Measurements from ENCODE around the gene APOBEC3C. TPM values are rescaled to one million over a fixed set of nuclear protein-coding genes. Genes with fewer than 3 reads are reported as not detected.

Gene APOBEC3C
- total and polyA plus RNA-seq, 2 of the 4 experiments (the other 2 are of a cell fraction), result 6.6 to 32.0 TPM

GRCh38 chr22:39068033-39068785 lies 54.2 kb downstream of the APOBEC3C start:
- WGBS, 2 experiments (ENCODE audit: extremely low coverage in 2 of 2, insufficient read length in 1 of 2), result 44% methylated on average over 7 of the region's 13 CpGs; no CpG with 5 or more reads in 1 of the 2 experiments
- Histone ChIP-seq H3K14ac (replicated peaks; ENCODE audit: low read depth, low read length) (no peak overlapping the region), H3K9me3 (ENCODE audit: control insufficient read depth, insufficient read depth, low read length) (no peaks in the 10 kb centered on the region), H3K56ac (ENCODE audit: extremely low read depth, insufficient read depth, low read length) (no peak overlapping the region), H2BK20ac (ENCODE audit: low read depth, low read length) (no peak overlapping the region), H3K18ac (ENCODE audit: low read depth, low read length) (no peak overlapping the region), H2AK5ac (ENCODE audit: low read depth, low read length) (no peak overlapping the region), H2BK5ac (ENCODE audit: low read depth, low read length, poor library complexity, severe bottlenecking) (no peak overlapping the region), H3K4me2 (ENCODE audit: low read depth, low read length) (no peak overlapping the region), H4K5ac (ENCODE audit: low read depth, low read length) (no peak overlapping the region), H3K9ac (ENCODE audit: low read depth, low read length) (no peak overlapping the region), H2AFZ (replicated peaks; ENCODE audit: low read length, poor library complexity) (no peak overlapping the region), H3K4ac (ENCODE audit: low read depth, low read length) (no peak overlapping the region), H2BK15ac (ENCODE audit: low read depth, low read length) (no peak overlapping the region), H3K23ac (ENCODE audit: low read depth, low read length) (no peak overlapping the region), H3K79me1 (ENCODE audit: low read depth in 1 of 2, low read length in 2 of 2) (no peaks in the 10 kb centered on the region), H3K4me3 (ENCODE audit: insufficient read depth, low read depth, low read length) (no peak overlapping the region), H4K20me1 (ENCODE audit: insufficient read depth, low read length) (no peaks in the 10 kb centered on the region), H3K27me3 (ENCODE audit: control insufficient read depth, insufficient read depth, low read length) (peaks cover 25% of the 10 kb centered on the region), H4K91ac (ENCODE audit: insufficient read depth, low read depth, low read length) (no peak overlapping the region), H3K9me1 (ENCODE audit: insufficient read depth, low read length) (no peaks in the 10 kb centered on the region), H2AK9ac (replicated peaks; ENCODE audit: low read depth, low read length, poor library complexity) (no peak overlapping the region), H2BK120ac (ENCODE audit: low read depth, low read length) (no peak overlapping the region), H3K4me1 (ENCODE audit: control insufficient read depth, insufficient read depth, low read length) (no peaks in the 10 kb centered on the region), H3K27ac (ENCODE audit: insufficient read depth, low read length) (no peak overlapping the region), H3K36me3 (ENCODE audit: control insufficient read depth, insufficient read depth, low read length) (no peaks in the 10 kb centered on the region), H4K8ac (ENCODE audit: low read depth in 2 of 2, low read length in 2 of 2) (no peak overlapping the region)
- intact Hi-C loops (cut with micrococcal nuclease), result no loop called here
- dilution Hi-C loops (cut with HindIII; ENCODE audit: low sequenced_read_pairs, unreplicated experiment), result no loop called here
- POLR2A ChIA-PET (ENCODE audit: unreplicated experiment), result interaction anchor here (0.6 kb wide), 1 partner anchor 50 kb away, joined by 5 read pairs; no protein-coding TSS in a partner anchor
- ATAC-seq (ENCODE audit: low read depth), result no peak
- TF ChIP-seq RAD21 (IDR thresholded peaks at IDR 0.05; ENCODE audit: low read length), result no peak
- BruUV-seq (replicated peaks), result no TSS peak
- CTCF ChIA-PET, result interaction anchor here (0.6 kb wide), 1 partner anchor 226 kb away, joined by 3 read pairs; no protein-coding TSS in a partner anchor
- no peak for DNase-seq
- in situ Hi-C loops (cut with MboI; ENCODE audit: low sequenced_read_pairs), result no loop called here

Other genes starting within 250 kb of the APOBEC3C start
- gene DNAL4, start 220.1 kb upstream of the APOBEC3C start, total RNA-seq (2012; rRNA removed), result 6.1 and 6.9 TPM in 2 replicates
- gene DNAL4, start 220.1 kb upstream of the APOBEC3C start, polyA plus RNA-seq (2012; rRNA removed), result 12.1 and 14.2 TPM in 2 replicates
- 0.28 and 0.36 TPM in 2 replicates for gene NPTXR, start 170.2 kb upstream of the APOBEC3C start, total RNA-seq (2012; rRNA removed)
- 1.8 and 2.2 TPM in 2 replicates for gene NPTXR, start 170.2 kb upstream of the APOBEC3C start, polyA plus RNA-seq (2012; rRNA removed)
- gene CBX6, start 142.0 kb upstream of the APOBEC3C start, total RNA-seq (2012; rRNA removed), result 15.2 and 17.5 TPM in 2 replicates
- 19.0 and 19.9 TPM in 2 replicates for gene CBX6, start 142.0 kb upstream of the APOBEC3C start, polyA plus RNA-seq (2012; rRNA removed)
- gene APOBEC3A, start 56.6 kb upstream of the APOBEC3C start, total RNA-seq (2012; rRNA removed), result not detected in 2 replicates
- not detected in 2 replicates for gene APOBEC3A, start 56.6 kb upstream of the APOBEC3C start, polyA plus RNA-seq (2012; rRNA removed)
- gene APOBEC3B, start 31.9 kb upstream of the APOBEC3C start, total RNA-seq (2012; rRNA removed), result 17.2 and 17.6 TPM in 2 replicates
- gene APOBEC3B, start 31.9 kb upstream of the APOBEC3C start, polyA plus RNA-seq (2012; rRNA removed), result 34.2 and 35.1 TPM in 2 replicates
- 0.54 and 0.56 TPM in 2 replicates for gene APOBEC3D, start 6.9 kb downstream of the APOBEC3C start, total RNA-seq (2012; rRNA removed)
- 0.44 and 0.51 TPM in 2 replicates for gene APOBEC3D, start 6.9 kb downstream of the APOBEC3C start, polyA plus RNA-seq (2012; rRNA removed)
- 3.4 and 4.2 TPM in 2 replicates for gene APOBEC3F, start 26.6 kb downstream of the APOBEC3C start, total RNA-seq (2012; rRNA removed)
- gene APOBEC3F, start 26.6 kb downstream of the APOBEC3C start, polyA plus RNA-seq (2012; rRNA removed), result 8.3 and 9.1 TPM in 2 replicates
- 6.7 and 7.0 TPM in 2 replicates for gene APOBEC3G, start 63.0 kb downstream of the APOBEC3C start, total RNA-seq (2012; rRNA removed)
- gene APOBEC3G, start 63.0 kb downstream of the APOBEC3C start, polyA plus RNA-seq (2012; rRNA removed), result 4.7 and 5.3 TPM in 2 replicates
- 0.18 TPM in 1 of 2 replicates, not detected in the other for gene APOBEC3H, start 83.0 kb downstream of the APOBEC3C start, total RNA-seq (2012; rRNA removed)
- gene APOBEC3H, start 83.0 kb downstream of the APOBEC3C start, polyA plus RNA-seq (2012; rRNA removed), result not detected in 2 replicates
- gene CBX7, start 138.4 kb downstream of the APOBEC3C start, total RNA-seq (2012; rRNA removed), result 0.56 and 0.90 TPM in 2 replicates
- 3.4 and 3.6 TPM in 2 replicates for gene CBX7, start 138.4 kb downstream of the APOBEC3C start, polyA plus RNA-seq (2012; rRNA removed)
- not detected in 2 replicates for gene PDGFB, start 230.7 kb downstream of the APOBEC3C start, total RNA-seq (2012; rRNA removed)
- gene PDGFB, start 230.7 kb downstream of the APOBEC3C start, polyA plus RNA-seq (2012; rRNA removed), result 0.07 and 0.09 TPM in 2 replicates